ENCODE measurements around the gene PRELID3B. TPM values are rescaled to one million over a fixed set of nuclear protein-coding genes. Genes with fewer than 3 reads are reported as not detected.

The PRELID3B gene
- total and polyA plus RNA-seq, 2 of the 13 experiments (the other 11 are each of a cell fraction or from before 2014, with no cell fraction given), result 23.3 to 42.6 TPM

DNA sequence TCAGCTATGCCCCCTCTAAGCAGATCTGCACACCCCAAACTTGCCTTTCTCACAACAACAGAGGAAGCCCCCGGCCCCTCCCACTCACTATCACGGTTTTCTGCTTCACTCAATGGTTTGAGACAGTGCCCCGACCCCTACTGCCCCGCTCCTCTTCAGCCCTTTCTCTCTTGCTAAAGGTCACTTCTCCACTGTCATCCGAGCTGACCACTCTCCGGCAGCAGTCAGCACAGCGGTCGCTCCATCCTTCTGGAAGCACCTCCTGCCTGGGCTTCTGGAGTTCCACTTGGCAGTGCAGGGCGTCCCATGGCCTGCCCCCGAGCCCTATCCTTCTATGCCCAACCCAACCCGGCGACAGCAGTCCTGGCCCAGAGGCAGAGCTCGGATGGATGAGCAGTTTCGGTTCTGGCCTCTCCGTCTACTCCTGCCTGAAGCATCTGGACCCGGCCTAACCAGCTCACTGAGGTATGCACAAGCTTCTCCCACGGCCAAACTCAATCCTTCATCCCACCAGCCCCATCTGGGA is 39.6 kb downstream of the PRELID3B start (continued):
- TF ChIP-seq NCOA1 (CRISPR knock-in tag; IDR thresholded peaks at IDR 0.05) (no peak), POGZ (CRISPR knock-in tag; IDR thresholded peaks at IDR 0.05) (no peak; the same call in 1 of the 2 replicates), YY1 (IDR thresholded peaks at IDR 0.05; ENCODE audit: insufficient read depth, insufficient replicate concordance, low read depth, low read length) (no peak), ZNF180 (CRISPR knock-in tag; IDR thresholded peaks at IDR 0.05; ENCODE audit: borderline replicate concordance, low read depth) (no peak), MXI1 (IDR thresholded peaks at IDR 0.05; ENCODE audit: borderline replicate concordance, low read depth, low read length) (no peak), RFX5 (IDR thresholded peaks at IDR 0.05; ENCODE audit: low read depth, low read length) (no peak), HNRNPL (IDR thresholded peaks at IDR 0.05; ENCODE audit: low read depth, low read length) (0 out of 2 replicates have a peak, but pooled peaks have one; percentile 19), SMARCC2 (IDR thresholded peaks at IDR 0.05) (no peak), ZBTB38 (CRISPR knock-in tag; IDR thresholded peaks at IDR 0.05) (peak; percentile 40; the same call in 1 of the 2 replicates), CBX2 (IDR thresholded peaks at IDR 0.05; ENCODE audit: low read depth, low read length) (no peak), CBX2 (CRISPR knock-in tag; IDR thresholded peaks at IDR 0.05; ENCODE audit: low read depth) (no peak), THAP11 (CRISPR knock-in tag; IDR thresholded peaks at IDR 0.05) (no peak), FOXO1 (CRISPR knock-in tag; IDR thresholded peaks at IDR 0.05) (no peak), GATAD1 (CRISPR knock-in tag; IDR thresholded peaks at IDR 0.05) (peak; percentile 12; the same call in 1 of the 2 replicates), ZNF17 (CRISPR knock-in tag; IDR thresholded peaks at IDR 0.05) (no peak), ZNF549 (CRISPR knock-in tag; IDR thresholded peaks at IDR 0.05) (no peak), CENPT (CRISPR knock-in tag; IDR thresholded peaks at IDR 0.05; ENCODE audit: low read depth) (no peak)
- TF ChIP-seq, protein P1, sequence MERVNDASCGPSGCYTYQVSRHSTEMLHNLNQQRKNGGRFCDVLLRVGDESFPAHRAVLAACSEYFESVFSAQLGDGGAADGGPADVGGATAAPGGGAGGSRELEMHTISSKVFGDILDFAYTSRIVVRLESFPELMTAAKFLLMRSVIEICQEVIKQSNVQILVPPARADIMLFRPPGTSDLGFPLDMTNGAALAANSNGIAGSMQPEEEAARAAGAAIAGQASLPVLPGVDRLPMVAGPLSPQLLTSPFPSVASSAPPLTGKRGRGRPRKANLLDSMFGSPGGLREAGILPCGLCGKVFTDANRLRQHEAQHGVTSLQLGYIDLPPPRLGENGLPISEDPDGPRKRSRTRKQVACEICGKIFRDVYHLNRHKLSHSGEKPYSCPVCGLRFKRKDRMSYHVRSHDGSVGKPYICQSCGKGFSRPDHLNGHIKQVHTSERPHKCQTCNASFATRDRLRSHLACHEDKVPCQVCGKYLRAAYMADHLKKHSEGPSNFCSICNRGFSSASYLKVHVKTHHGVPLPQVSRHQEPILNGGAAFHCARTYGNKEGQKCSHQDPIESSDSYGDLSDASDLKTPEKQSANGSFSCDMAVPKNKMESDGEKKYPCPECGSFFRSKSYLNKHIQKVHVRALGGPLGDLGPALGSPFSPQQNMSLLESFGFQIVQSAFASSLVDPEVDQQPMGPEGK (CRISPR knock-in tag; IDR thresholded peaks at IDR 0.05), result no peak
- TF ChIP-seq, protein P2, sequence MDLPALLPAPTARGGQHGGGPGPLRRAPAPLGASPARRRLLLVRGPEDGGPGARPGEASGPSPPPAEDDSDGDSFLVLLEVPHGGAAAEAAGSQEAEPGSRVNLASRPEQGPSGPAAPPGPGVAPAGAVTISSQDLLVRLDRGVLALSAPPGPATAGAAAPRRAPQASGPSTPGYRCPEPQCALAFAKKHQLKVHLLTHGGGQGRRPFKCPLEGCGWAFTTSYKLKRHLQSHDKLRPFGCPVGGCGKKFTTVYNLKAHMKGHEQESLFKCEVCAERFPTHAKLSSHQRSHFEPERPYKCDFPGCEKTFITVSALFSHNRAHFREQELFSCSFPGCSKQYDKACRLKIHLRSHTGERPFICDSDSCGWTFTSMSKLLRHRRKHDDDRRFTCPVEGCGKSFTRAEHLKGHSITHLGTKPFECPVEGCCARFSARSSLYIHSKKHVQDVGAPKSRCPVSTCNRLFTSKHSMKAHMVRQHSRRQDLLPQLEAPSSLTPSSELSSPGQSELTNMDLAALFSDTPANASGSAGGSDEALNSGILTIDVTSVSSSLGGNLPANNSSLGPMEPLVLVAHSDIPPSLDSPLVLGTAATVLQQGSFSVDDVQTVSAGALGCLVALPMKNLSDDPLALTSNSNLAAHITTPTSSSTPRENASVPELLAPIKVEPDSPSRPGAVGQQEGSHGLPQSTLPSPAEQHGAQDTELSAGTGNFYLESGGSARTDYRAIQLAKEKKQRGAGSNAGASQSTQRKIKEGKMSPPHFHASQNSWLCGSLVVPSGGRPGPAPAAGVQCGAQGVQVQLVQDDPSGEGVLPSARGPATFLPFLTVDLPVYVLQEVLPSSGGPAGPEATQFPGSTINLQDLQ (CRISPR knock-in tag; IDR thresholded peaks at IDR 0.05), result no peak
- TF ChIP-seq, protein P3, sequence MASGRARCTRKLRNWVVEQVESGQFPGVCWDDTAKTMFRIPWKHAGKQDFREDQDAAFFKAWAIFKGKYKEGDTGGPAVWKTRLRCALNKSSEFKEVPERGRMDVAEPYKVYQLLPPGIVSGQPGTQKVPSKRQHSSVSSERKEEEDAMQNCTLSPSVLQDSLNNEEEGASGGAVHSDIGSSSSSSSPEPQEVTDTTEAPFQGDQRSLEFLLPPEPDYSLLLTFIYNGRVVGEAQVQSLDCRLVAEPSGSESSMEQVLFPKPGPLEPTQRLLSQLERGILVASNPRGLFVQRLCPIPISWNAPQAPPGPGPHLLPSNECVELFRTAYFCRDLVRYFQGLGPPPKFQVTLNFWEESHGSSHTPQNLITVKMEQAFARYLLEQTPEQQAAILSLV (CRISPR knock-in tag; IDR thresholded peaks at IDR 0.05; ENCODE audit: borderline replicate concordance), result peak; percentile 60
- TF ChIP-seq, protein P4, sequence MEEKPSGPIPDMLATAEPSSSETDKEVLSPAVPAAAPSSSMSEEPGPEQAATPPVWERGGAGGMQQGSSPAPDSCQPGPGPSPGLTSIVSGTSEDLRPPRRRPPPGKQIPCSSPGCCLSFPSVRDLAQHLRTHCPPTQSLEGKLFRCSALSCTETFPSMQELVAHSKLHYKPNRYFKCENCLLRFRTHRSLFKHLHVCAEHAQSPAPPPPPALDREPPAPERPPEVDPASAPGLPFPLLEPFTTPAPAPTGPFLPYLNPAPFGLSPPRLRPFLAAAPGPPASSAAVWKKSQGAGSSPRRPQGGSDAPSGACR (CRISPR knock-in tag; IDR thresholded peaks at IDR 0.05), result 0 out of 2 replicates have a peak, but pooled peaks have one; percentile 55
- TF ChIP-seq, protein P5, sequence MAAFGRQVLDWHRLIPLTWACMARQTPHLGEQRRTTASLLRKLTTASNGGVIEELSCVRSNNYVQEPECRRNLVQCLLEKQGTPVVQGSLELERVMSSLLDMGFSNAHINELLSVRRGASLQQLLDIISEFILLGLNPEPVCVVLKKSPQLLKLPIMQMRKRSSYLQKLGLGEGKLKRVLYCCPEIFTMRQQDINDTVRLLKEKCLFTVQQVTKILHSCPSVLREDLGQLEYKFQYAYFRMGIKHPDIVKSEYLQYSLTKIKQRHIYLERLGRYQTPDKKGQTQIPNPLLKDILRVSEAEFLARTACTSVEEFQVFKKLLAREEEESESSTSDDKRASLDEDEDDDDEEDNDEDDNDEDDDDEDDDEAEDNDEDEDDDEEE (CRISPR knock-in tag; IDR thresholded peaks at IDR 0.05), result no peak

Data from HepG2 (cell line).